Activated T-helper 9 cell treated with anti-CD3 and anti-CD28 coated beads, Interleukin-2, amount 50 U/mL, for 16 hours (primary cell): Measurements from ENCODE around the gene MTURN.

ENCODE experiments used
- DNase-seq: peaks from one replicate; pipeline ENCODE4 v3.0.0-alpha.2; 2020; ENCODE audit warnings: low read depth

MTURN gene

GRCh38 chr7:30136117-30136731, 1.4 kb downstream of the MTURN start:
- no peak for DNase-seq

- DNase-seq: no peak
Measured at GRCh38 chr7:30136743-30137485, 2.1 kb downstream of the MTURN start.

GRCh38 chr7:30139836-30140384, 5.1 kb downstream of the MTURN start:
- no peak for DNase-seq

GRCh38 chr7:30140456-30140855, 5.7 kb downstream of the MTURN start:
- DNase-seq: no peak

- DNase-seq: no peak
Measured at GRCh38 chr7:30142710-30143109, 7.9 kb downstream of the MTURN start.

- no peak for DNase-seq
Measured at GRCh38 chr7:30143748-30144251, 9.0 kb downstream of the MTURN start.

GRCh38 chr7:30144657-30145306, 10.0 kb downstream of the MTURN start:
- no peak for DNase-seq

- no peak for DNase-seq
Measured at GRCh38 chr7:30145426-30145970, 10.7 kb downstream of the MTURN start.

- no peak for DNase-seq
Measured at GRCh38 chr7:30146127-30146612, 11.4 kb downstream of the MTURN start.

GRCh38 chr7:30147223-30147622, 12.4 kb downstream of the MTURN start:
- DNase-seq: no peak

GRCh38 chr7:30147785-30148184, 13.0 kb downstream of the MTURN start:
- DNase-seq: no peak

GRCh38 chr7:30148426-30148825, 13.6 kb downstream of the MTURN start:
- DNase-seq: no peak

- no peak for DNase-seq
Measured at GRCh38 chr7:30148951-30149459, 14.2 kb downstream of the MTURN start.

GRCh38 chr7:30149640-30150272, 15.0 kb downstream of the MTURN start:
- no peak for DNase-seq

GRCh38 chr7:30150711-30151110, 15.9 kb downstream of the MTURN start:
- DNase-seq: no peak

GRCh38 chr7:30154111-30154587, 19.4 kb downstream of the MTURN start:
- DNase-seq: no peak

- DNase-seq: no peak
Measured at GRCh38 chr7:30155481-30155880, 20.7 kb downstream of the MTURN start.

GRCh38 chr7:30157204-30157603, 22.4 kb downstream of the MTURN start:
- DNase-seq: no peak

- DNase-seq: no peak
Measured at GRCh38 chr7:30159163-30159562, 24.4 kb downstream of the MTURN start.

GRCh38 chr7:30159698-30160143, 24.9 kb downstream of the MTURN start:
- DNase-seq: no peak

GRCh38 chr7:30160329-30160728, 25.5 kb downstream of the MTURN start:
- no peak for DNase-seq
